22Rv1 (cell line): Measurements from ENCODE around the gene TIPIN.
"Not testable (repeated sequence)": the region's sequence is repeated elsewhere in the genome, so short reads cannot be mapped to it uniquely, and the experiment has no call there.

ENCODE experiments used
- H3K27ac ChIP-seq: fragments of 450-650 bp; 2 replicates; pipeline ENCODE4 v1.5.1; 2017
- CTCF ChIP-seq: fragments of 450-650 bp; IDR thresholded peaks from 2 replicates; pipeline ENCODE4 v1.5.1; 2017; ENCODE audit warnings: mild to moderate bottlenecking
- ZFX ChIP-seq: fragments of 450-650 bp; IDR thresholded peaks from 2 replicates; pipeline ENCODE4 v1.6.1; 2017; ENCODE audit warnings: antibody characterized with exemption, borderline replicate concordance

Gene TIPIN

GRCh38 chr15:66309828-66310227, 46.7 kb downstream of the TIPIN start:
- no peak for TF ChIP-seq CTCF
- no peak overlapping the region for H3K27ac ChIP-seq

GRCh38 chr15:66308531-66308930, 48.0 kb downstream of the TIPIN start:
- TF ChIP-seq ZFX (no peak), CTCF (no peak)
- H3K27ac ChIP-seq: no peak overlapping the region

GRCh38 chr15:66306381-66306780, 50.1 kb downstream of the TIPIN start:
- TF ChIP-seq ZFX: no peak
- no peak for TF ChIP-seq CTCF

GRCh38 chr15:66304425-66304824, 52.1 kb downstream of the TIPIN start:
- not testable (repeated sequence) for H3K27ac ChIP-seq

More at GRCh38 chr15:66306381-66306780, 50.1 kb downstream of the TIPIN start:
- H3K27ac ChIP-seq: no peak overlapping the region

- no peak overlapping the region for H3K27ac ChIP-seq
- no peak for TF ChIP-seq CTCF
- no peak for TF ChIP-seq ZFX
Observed at GRCh38 chr15:66302489-66303278, 53.8 kb downstream of the TIPIN start.

- no peak overlapping the region for H3K27ac ChIP-seq
- no peak for TF ChIP-seq CTCF
- no peak for TF ChIP-seq ZFX
Observed at GRCh38 chr15:66298803-66299251, 57.7 kb downstream of the TIPIN start.

GRCh38 chr15:66296186-66296585, 60.3 kb downstream of the TIPIN start:
- TF ChIP-seq ZFX (no peak), CTCF (no peak)
- H3K27ac ChIP-seq: no peak overlapping the region

GRCh38 chr15:66294932-66295235, 61.6 kb downstream of the TIPIN start:
- TF ChIP-seq CTCF: no peak
- TF ChIP-seq ZFX: no peak
- H3K27ac ChIP-seq: peak overlapping the region; percentile 83; the same call in 1 of the 2 replicates
